Loucy (cell line): ENCODE results near the gene GPC5.

Source experiments
- CTCF ChIP-seq: fragments of 200-600 bp; sonication (generic); conservative IDR thresholded peaks from 2 replicates; pipeline ENCODE4 v1.5.1; 2014; ENCODE audit warnings: mild to moderate bottlenecking, antibody characterized with exemption, low read length
- EZH2phosphoT487 ChIP-seq: fragments of 200-600 bp; IDR thresholded peaks from 2 replicates; pipeline ENCODE4 v1.6.1; 2018; ENCODE audit warnings: antibody characterized with exemption, mild to moderate bottlenecking, moderate library complexity, borderline replicate concordance

- TF ChIP-seq CTCF, result no peak
- no peak for TF ChIP-seq EZH2phosphoT487
Observed at GRCh38 chr13:91574766-91575165, 176.3 kb downstream of the GPC5 start.
